ENCODE data around the gene CNN2. TPM values are rescaled to one million over a fixed set of nuclear protein-coding genes. Genes with fewer than 3 reads are reported as not detected.

CNN2 gene
- total RNA-seq, 1 experiment from 2014 or later, result 524 TPM

GRCh38 chr19:1011831-1012333, 14.5 kb upstream of the CNN2 start:
- H3K4me1 Mint-ChIP-seq, result peaks cover 7 to 11% of the 10 kb centered on the region in 2 experiments
- H4K20me1 ChIP-seq (ENCODE audit: control insufficient read depth, insufficient read depth, insufficient read length), result no peaks in the 10 kb centered on the region
- no peaks in the 10 kb centered on the region for H3K23me2 ChIP-seq (ENCODE audit: insufficient read length, low read depth, low read length, poor library complexity, severe bottlenecking)

More at GRCh38 chr19:1011831-1012333, 14.5 kb upstream of the CNN2 start:
- WGBS (ENCODE audit: extremely low coverage, insufficient read length, low lambda C conversion rate), result no CpG with 5 or more reads among the region's 36 CpGs
- Histone ChIP-seq H3K79me2 (ENCODE audit: insufficient read depth, low read length) (peaks cover 12% of the 10 kb centered on the region; the same call in 1 of the 2 replicates), H4K5ac (ENCODE audit: insufficient read length, low read depth, low read length) (no peak overlapping the region), H3K4ac (ENCODE audit: low read depth, low read length) (no peak overlapping the region), H3K4me1 (ENCODE audit: insufficient read depth, low read length) (no peaks in the 10 kb centered on the region), H3K14ac (ENCODE audit: insufficient read depth, low read length) (no peak overlapping the region), H2BK20ac (ENCODE audit: low read depth, low read length, poor library complexity, severe bottlenecking) (no peak overlapping the region), H2BK12ac (ENCODE audit: insufficient read length, low read depth, low read length) (no peak overlapping the region), H2BK5ac (ENCODE audit: insufficient read length, low read length) (no peak overlapping the region), H3K9ac (ENCODE audit: extremely low read depth, insufficient read length, low read length) (no peak overlapping the region), H3K27ac (ENCODE audit: insufficient read length, low read depth, low read length) (no peak overlapping the region), H3K56ac (ENCODE audit: insufficient read length, low read depth, low read length) (no peak overlapping the region), H3K79me1 (ENCODE audit: insufficient read depth, low read depth, low read length, poor library complexity, severe bottlenecking) (peaks cover 2% of the 10 kb centered on the region), H3K27me3 (ENCODE audit: insufficient read depth, low read length) (no peaks in the 10 kb centered on the region), H3K18ac (ENCODE audit: insufficient read length, low read depth, low read length) (no peak overlapping the region), H4K8ac (replicated peaks; ENCODE audit: insufficient read length, low read depth, low read length) (no peak overlapping the region), H3K4me2 (ENCODE audit: insufficient read depth, insufficient read length, low read length) (no peak overlapping the region), H3K23ac (ENCODE audit: insufficient read length, low read depth, low read length) (no peak overlapping the region), H2AK5ac (ENCODE audit: insufficient read length, low read length) (no peak overlapping the region), H2AFZ (ENCODE audit: low read length) (no peak overlapping the region), H3K9me3 (ENCODE audit: control insufficient read depth, low read depth, low read length) (no peaks in the 10 kb centered on the region), H3T11ph (ENCODE audit: low read length) (no peak overlapping the region), H4K91ac (ENCODE audit: insufficient read length, low read depth, low read length) (no peak overlapping the region), H2BK15ac (ENCODE audit: low read depth, low read length) (no peak overlapping the region), H2BK120ac (ENCODE audit: low read depth, low read length, poor library complexity, severe bottlenecking) (no peak overlapping the region)
- DNase-seq, result no peak
- Mint-ChIP-seq H3K9me3 (no peaks in the 10 kb centered on the region), H3K4me3 (no peak overlapping the region), H3K27me3 (ENCODE audit: low read depth) (peaks cover under 1% of the 10 kb centered on the region; the same call in 1 of the 2 replicates), H3K27ac (no peak overlapping the region), H3K36me3 (ENCODE audit: insufficient read depth in 1 of 3, low read depth in 3 of 3) (peaks cover 2 to 19% (median 16%) of the 10 kb centered on the region in 3 experiments; a peak in 6 of 7 replicates)
- no peak for TF ChIP-seq CTCF (conservative IDR thresholded peaks at IDR 0.05)

Measured in H9 (cell line).